Upper lobe of left lung (tissue), 6 donors: ENCODE measurements around the gene CFAP157. TPM values are rescaled to one million over a fixed set of nuclear protein-coding genes. Genes with fewer than 3 reads are reported as not detected.
A peak's percentile ranks its signal among the peaks of the same experiment; 100 is the strongest.

ENCODE experiments used
- ATAC-seq, 2 donors: fragments of 200-7000 bp; cut with Tn5 transposase; one replicate each; pipeline ENCODE4 v1.9.1; 2022; ENCODE audit warnings: mild to moderate bottlenecking in 2 of 2, moderate library complexity in 2 of 2; ENCODE audit not compliant: low FRiP score in 2 of 2
- DNase-seq, 2 donors: peaks; one replicate each; pipeline ENCODE4 v3.0.0-alpha.2; 2019 to 2020
- H3K27ac ChIP-seq, 4 donors: fragments of 200-600 bp; sonication (generic); one replicate each; pipeline ENCODE4 v1.5.1; 2016 to 2019
- H3K27me3 ChIP-seq, 4 donors: fragments of 200-600 bp; sonication (generic); one replicate each; pipeline ENCODE4 v1.5.1; 2017 to 2019
- H3K36me3 ChIP-seq, 4 donors: fragments of 200-600 bp; sonication (generic); one replicate each; pipeline ENCODE4 v1.5.1; 2016 to 2019
- H3K4me1 ChIP-seq, 4 donors: fragments of 200-600 bp; sonication (generic); one replicate each; pipeline ENCODE4 v1.5.1; 2018 to 2019
- H3K4me3 ChIP-seq, 4 donors: fragments of 200-600 bp; sonication (generic); one replicate each; pipeline ENCODE4 v1.5.1; 2017 to 2019; ENCODE audit warnings: mild to moderate bottlenecking in 2 of 4, moderate library complexity in 1 of 4
- H3K9me3 ChIP-seq, 4 donors: fragments of 200-600 bp; sonication (generic); one replicate each; pipeline ENCODE4 v1.5.1; 2018 to 2019
- CTCF ChIP-seq, 6 experiments: fragments of 450-650 bp in 4 of 6; fragments of 200-600 bp in 2 of 6; sonication (generic) in 2 of 6; IDR thresholded peaks; one replicate each; pipeline ENCODE4 v1.5.1; 2016 to 2019; ENCODE audit warnings: antibody characterized with exemption in 6 of 6
- EP300 ChIP-seq, 4 donors: sonication (generic); formaldehyde crosslinking; IDR thresholded peaks; one replicate each; pipeline ENCODE4 v1.5.1; 2017; ENCODE audit warnings: antibody characterized with exemption in 4 of 4, control low read depth in 2 of 4
- POLR2A ChIP-seq, 4 donors: fragments of 450-650 bp; IDR thresholded peaks; one replicate each; pipeline ENCODE4 v1.5.1; 2016 to 2017; ENCODE audit warnings: antibody characterized with exemption in 4 of 4, mild to moderate bottlenecking in 2 of 4
- POLR2AphosphoS5 ChIP-seq, 2 donors: sonication (generic); formaldehyde crosslinking; IDR thresholded peaks; one replicate each; pipeline ENCODE4 v1.5.1; 2017; ENCODE audit warnings: antibody characterized with exemption in 2 of 2
- WGBS, 2 donors: methylation state at CpG; one replicate each; pipeline ENCODE4 v1.1.5; 2017 to 2018; 5-methylcytosine and 5-hydroxymethylcytosine counted together
- total RNA-seq, 6 donors: library from RNA; depleted of rRNA in 4 of 6; stranded (reverse); fragments of >200 nt in 4 of 6; gene quantifications; one replicate each; pipeline versions ENCODE4 v1.1.0 to v1.2.1, GENCODE V29; 2016 to 2021
- donor health status: DM: no; HTN: no; CAD: no; lungs with moderate emphysema.
- donor health status: DM: no; HTN: yes; CAD: no; lungs with severe emphysema.

CFAP157 gene
- total RNA-seq, 6 donors from 2014 or later: 0.77 to 125 (median 37.0) TPM

DNA sequence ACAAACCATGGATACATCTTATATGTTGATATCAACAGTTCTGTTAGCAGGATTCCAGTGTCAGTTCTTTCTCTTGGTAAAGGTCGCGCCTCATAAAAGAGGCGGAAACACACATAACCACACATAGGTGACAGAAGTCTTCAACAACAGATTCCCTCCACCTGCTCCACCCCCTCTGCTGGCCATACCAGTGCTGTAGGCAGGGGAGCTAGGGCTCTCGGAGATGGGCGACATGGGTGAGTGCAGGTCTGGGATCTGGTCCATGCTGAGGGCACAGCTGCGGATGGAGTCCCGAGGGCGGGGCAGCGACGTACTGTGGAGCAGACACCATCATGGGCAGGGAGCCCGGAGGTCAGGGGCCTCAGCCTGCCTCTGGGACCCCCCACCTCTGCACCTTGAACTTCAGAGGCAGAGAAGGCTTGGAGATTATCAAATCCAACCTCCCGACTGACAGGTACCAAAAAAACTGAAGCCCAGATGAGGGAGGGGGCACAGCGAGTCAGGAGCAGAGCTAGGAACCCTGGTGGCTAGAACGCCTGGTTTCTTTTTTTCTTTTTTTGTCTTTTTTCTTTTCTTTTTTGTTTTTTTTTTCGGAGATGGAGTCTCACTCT lies 40.3 kb downstream of the CFAP157 start:
- 72 to 75% methylated on average over 14 to 15 of the region's 15 CpGs for WGBS, 2 donors
- DNase-seq (peak in 1 of 2 donors; percentile 72), ATAC-seq (no peak)
- no peaks in the 10 kb centered on the region for H3K9me3 ChIP-seq
- peak overlapping the region in 1 of 4 donors; percentile 30 for H3K27ac ChIP-seq
- no peak for TF ChIP-seq CTCF (IDR thresholded peaks at IDR 0.05)
- TF ChIP-seq EP300 (IDR thresholded peaks at IDR 0.05): no peak
- no peak for TF ChIP-seq POLR2A (IDR thresholded peaks at IDR 0.05)
- TF ChIP-seq POLR2AphosphoS5 (IDR thresholded peaks at IDR 0.05): no peak
- peaks cover 0 to 11% (median 5%) of the 10 kb centered on the region in 4 donors for H3K4me1 ChIP-seq
- peaks cover 0 to 100% (median 75%) of the 10 kb centered on the region in 4 donors for H3K36me3 ChIP-seq
- H3K27me3 ChIP-seq: no peaks in the 10 kb centered on the region
- H3K4me3 ChIP-seq: no peak overlapping the region

DNA sequence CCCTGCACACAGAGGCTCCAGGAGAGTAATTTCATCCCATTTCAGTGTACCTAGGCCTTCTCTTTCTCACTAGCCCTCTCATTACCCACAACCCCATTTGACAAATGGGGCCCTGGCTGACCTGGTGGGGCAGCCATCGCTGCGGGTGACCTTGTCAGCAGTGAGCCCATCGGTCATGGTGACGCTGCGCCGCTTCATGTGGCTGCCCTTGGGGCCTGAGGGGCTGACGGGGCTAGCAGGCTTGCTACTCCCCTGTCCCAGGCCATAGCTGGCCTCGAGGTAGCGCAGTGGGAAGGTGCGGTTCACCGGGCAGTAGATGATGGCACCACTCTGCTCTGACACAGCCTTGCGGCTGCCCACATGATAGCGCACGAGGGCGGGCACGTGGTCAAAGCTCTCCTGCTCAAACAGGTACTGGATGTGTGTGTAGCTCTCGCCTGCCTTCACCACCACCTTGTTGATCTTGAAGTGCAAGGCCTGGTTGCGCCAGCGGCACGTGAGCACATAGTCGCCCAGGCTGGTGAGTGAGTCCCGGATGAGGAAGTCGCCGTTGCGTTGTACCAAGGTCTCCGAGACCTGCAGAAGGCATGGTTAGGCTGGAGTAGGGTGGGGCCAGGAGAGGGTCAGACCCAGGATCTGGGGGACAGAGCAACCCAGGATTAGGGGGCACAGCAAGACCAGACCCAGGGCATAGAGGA lies 42.5 kb downstream of the CFAP157 start:
- ATAC-seq (no peak), DNase-seq (peak in 1 of 2 donors; percentile 65)
- Histone ChIP-seq H3K27ac (peak overlapping the region in 1 of 4 donors; percentile 23), H3K9me3 (no peaks in the 10 kb centered on the region), H3K4me1 (peaks cover 0 to 7% (median 4%) of the 10 kb centered on the region in 4 donors), H3K27me3 (peaks cover 0 to 4% (median 2%) of the 10 kb centered on the region in 4 donors), H3K4me3 (no peak overlapping the region), H3K36me3 (peaks cover 0 to 91% (median 64%) of the 10 kb centered on the region in 4 donors)
- TF ChIP-seq POLR2AphosphoS5 (IDR thresholded peaks at IDR 0.05): no peak
- TF ChIP-seq CTCF (IDR thresholded peaks at IDR 0.05): no peak
- no peak for TF ChIP-seq EP300 (IDR thresholded peaks at IDR 0.05)
- TF ChIP-seq POLR2A (IDR thresholded peaks at IDR 0.05): no peak
- WGBS, 2 donors: 87 to 96% methylated on average over 8 to 26 of the region's 26 CpGs

DNA sequence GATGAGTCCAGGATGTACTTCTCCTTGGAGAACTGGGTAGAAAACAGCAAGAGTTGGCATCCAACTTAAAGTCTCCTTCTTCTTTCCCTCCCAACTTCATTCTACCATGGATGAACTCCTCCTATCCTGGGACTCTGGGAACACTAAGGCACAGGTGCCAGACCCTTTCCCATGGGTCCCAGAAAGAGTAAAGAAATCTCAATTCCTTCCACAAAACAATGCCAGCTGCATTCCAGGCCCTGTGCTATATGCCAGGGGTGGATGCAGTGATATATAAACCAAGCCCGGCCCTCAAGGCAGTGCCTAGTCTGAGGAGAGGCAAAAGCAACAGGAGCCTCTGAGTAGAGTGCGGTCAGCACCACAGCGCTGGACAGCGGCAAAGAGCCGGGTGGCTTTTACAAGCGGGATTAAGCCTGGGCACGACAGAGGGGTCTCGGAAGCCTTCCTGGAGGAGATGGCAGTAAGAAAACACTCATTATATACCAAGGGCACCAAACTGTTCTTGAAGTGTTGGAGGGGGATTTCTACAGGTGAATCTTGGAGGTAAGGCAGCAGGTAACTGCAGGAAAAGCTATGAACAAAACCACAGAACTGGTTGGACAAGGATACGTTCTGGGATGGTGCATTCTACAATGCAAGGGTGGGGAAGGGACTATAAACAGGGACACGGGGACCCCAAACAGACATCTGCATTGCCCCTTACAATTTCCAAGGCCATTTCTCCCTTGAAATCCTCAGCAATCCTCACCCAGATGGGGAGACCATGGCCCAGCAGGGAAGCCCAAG lies 44.7 kb downstream of the CFAP157 start:
- WGBS, 2 donors: 47 to 56% methylated on average over 10 of the region's 10 CpGs

DNA sequence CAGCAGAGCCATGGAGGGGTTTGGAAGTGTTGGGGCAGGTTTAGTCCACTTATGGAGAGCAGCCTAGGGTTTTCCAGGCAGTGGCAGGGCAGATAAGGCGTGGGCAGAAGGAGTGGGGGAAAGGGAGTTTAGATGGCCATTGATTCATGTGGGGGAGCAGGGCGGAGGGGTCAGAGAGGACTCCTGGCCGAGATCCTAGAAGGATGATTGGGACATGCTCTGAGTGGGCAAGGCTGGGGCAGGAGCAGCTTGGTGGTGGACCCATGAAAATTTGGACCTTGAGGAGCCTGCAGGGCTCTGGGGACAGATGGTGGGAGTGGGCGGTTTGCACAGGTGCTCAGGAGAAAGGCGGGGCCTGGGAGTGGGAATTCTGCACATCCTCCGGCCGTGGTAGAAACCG lies 46.4 kb downstream of the CFAP157 start:
- 76 to 84% methylated on average over 7 to 8 of the region's 8 CpGs for WGBS, 2 donors
- no peak for DNase-seq
- H3K4me3 ChIP-seq: no peak overlapping the region
- peaks cover 0 to 16% (median 4%) of the 10 kb centered on the region in 4 donors for H3K27me3 ChIP-seq
- no peaks in the 10 kb centered on the region for H3K9me3 ChIP-seq
- peaks cover 4 to 21% (median 14%) of the 10 kb centered on the region in 4 donors for H3K4me1 ChIP-seq
- peaks cover 0 to 62% (median 40%) of the 10 kb centered on the region in 4 donors for H3K36me3 ChIP-seq
- ATAC-seq: no peak
- TF ChIP-seq CTCF (IDR thresholded peaks at IDR 0.05): no peak
- no peak for TF ChIP-seq POLR2AphosphoS5 (IDR thresholded peaks at IDR 0.05)
- TF ChIP-seq POLR2A (IDR thresholded peaks at IDR 0.05): no peak
- no peak for TF ChIP-seq EP300 (IDR thresholded peaks at IDR 0.05)
- peak overlapping the region in 2 of 4 donors; percentile 87 to 89 for H3K27ac ChIP-seq

More for the DNA sequence above, 44.7 kb downstream of the CFAP157 start:
- peaks cover 4 to 17% (median 12%) of the 10 kb centered on the region in 4 donors for H3K4me1 ChIP-seq
- peaks cover 0 to 16% (median 4%) of the 10 kb centered on the region in 4 donors for H3K27me3 ChIP-seq
- TF ChIP-seq EP300 (IDR thresholded peaks at IDR 0.05) (no peak), CTCF (IDR thresholded peaks at IDR 0.05) (no peak), POLR2A (IDR thresholded peaks at IDR 0.05) (no peak), POLR2AphosphoS5 (IDR thresholded peaks at IDR 0.05) (no peak)
- no peak overlapping the region for H3K4me3 ChIP-seq
- ATAC-seq (no peak), DNase-seq (no peak)
- peaks cover 0 to 74% (median 50%) of the 10 kb centered on the region in 4 donors for H3K36me3 ChIP-seq
- no peak overlapping the region for H3K27ac ChIP-seq
- H3K9me3 ChIP-seq: no peaks in the 10 kb centered on the region
